ENCODE data around the gene ALMS1.

GRCh38 chr2:73457982-73458381 lies 72.3 kb downstream of the ALMS1 start:
- TF ChIP-seq CTCF (IDR thresholded peaks at IDR 0.05) (no peak), REST (IDR thresholded peaks at IDR 0.05; ENCODE audit: insufficient read depth in 1 of 2, low read depth in 2 of 2, low read length in 1 of 2) (no peak), TCF7L2 (IDR thresholded peaks at IDR 0.05; ENCODE audit: low read depth, low read length) (no peak), SIN3A (IDR thresholded peaks at IDR 0.05; ENCODE audit: borderline replicate concordance, insufficient read depth, low read depth, low read length) (no peak), POLR2AphosphoS5 (IDR thresholded peaks at IDR 0.05; ENCODE audit: low read depth, low read length) (no peak)

All from Panc1 (cell line).